Stimulated activated memory B cell treated with anti-CD40 and anti-IgM and Interleukin-4, amounts not matched to agents 10 μg/mL and 1 μg/mL and 100 μg/mL, for 72 hours (primary cell): Measurements from ENCODE around the gene FCHSD2.

Source experiments
- ATAC-seq: fragments of 150-1000 bp; cut with Tn5 transposase; 2 replicates; pipeline ENCODE4 v1.10.0; 2021
- H3K27ac Mint-ChIP-seq: one replicate; pipeline ENCODE4 v1.8.0; 2022; ENCODE audit warnings: mild to moderate bottlenecking, mixed read lengths
- H3K27me3 Mint-ChIP-seq: one replicate; pipeline ENCODE4 v1.8.0; 2022; ENCODE audit warnings: mixed read lengths
- H3K36me3 Mint-ChIP-seq: one replicate; pipeline ENCODE4 v1.8.0; 2022; ENCODE audit warnings: mixed read lengths
- H3K4me1 Mint-ChIP-seq: one replicate; pipeline ENCODE4 v1.8.0; 2022; ENCODE audit warnings: mixed read lengths
- H3K4me3 Mint-ChIP-seq: one replicate; pipeline ENCODE4 v1.8.0; 2022; ENCODE audit warnings: mild to moderate bottlenecking, moderate library complexity, mixed read lengths
- H3K9me3 Mint-ChIP-seq: one replicate; pipeline ENCODE4 v1.8.0; 2022; ENCODE audit warnings: mixed read lengths

The FCHSD2 gene

GRCh38 chr11:73142128-73142377 lies at the start of gene FCHSD2:
FCHSD2 (minus strand) TSS chr11:73142318; CDS start chr11:73141877, 441 bp downstream.
- H3K4me1 Mint-ChIP-seq, result peaks cover 64% of the 10 kb centered on the region
- no peak for ATAC-seq
- H3K9me3 Mint-ChIP-seq, result no peaks in the 10 kb centered on the region
- H3K4me3 Mint-ChIP-seq, result peak within 1 kb of the TSS; percentile 100
- H3K36me3 Mint-ChIP-seq, result peaks cover 15% of the 10 kb centered on the region
- H3K27ac Mint-ChIP-seq, result peak within 1 kb of the TSS; percentile 95
- H3K27me3 Mint-ChIP-seq, result no peaks in the 10 kb centered on the region

- H3K4me1 Mint-ChIP-seq, result peaks cover 50% of the 10 kb centered on the region
- peak overlapping the region; percentile 83 for H3K27ac Mint-ChIP-seq
- no peak overlapping the region for H3K4me3 Mint-ChIP-seq
- H3K9me3 Mint-ChIP-seq, result no peaks in the 10 kb centered on the region
- no peaks in the 10 kb centered on the region for H3K27me3 Mint-ChIP-seq
- ATAC-seq, result no peak
- no peaks in the 10 kb centered on the region for H3K36me3 Mint-ChIP-seq
Observed at GRCh38 chr11:73191151-73191550, 49.0 kb upstream of the FCHSD2 start.

- peaks cover 55% of the 10 kb centered on the region for H3K4me1 Mint-ChIP-seq
Observed at GRCh38 chr11:73190557-73190885, 48.4 kb upstream of the FCHSD2 start.

GRCh38 chr11:73189723-73190556 lies 47.8 kb upstream of the FCHSD2 start:
- peak overlapping the region; percentile 52 for H3K4me3 Mint-ChIP-seq
- no peaks in the 10 kb centered on the region for H3K36me3 Mint-ChIP-seq
- no peaks in the 10 kb centered on the region for H3K27me3 Mint-ChIP-seq

More at GRCh38 chr11:73190557-73190885, 48.4 kb upstream of the FCHSD2 start:
- no peak for ATAC-seq
- Mint-ChIP-seq H3K36me3 (no peaks in the 10 kb centered on the region), H3K4me3 (no peak overlapping the region), H3K27me3 (no peaks in the 10 kb centered on the region), H3K9me3 (no peaks in the 10 kb centered on the region), H3K27ac (peak overlapping the region; percentile 83)

GRCh38 chr11:73189315-73189714 lies 47.2 kb upstream of the FCHSD2 start:
- H3K36me3 Mint-ChIP-seq, result no peaks in the 10 kb centered on the region
- ATAC-seq, result peak; percentile 96
- H3K27ac Mint-ChIP-seq, result peak overlapping the region; percentile 83
- peaks cover 63% of the 10 kb centered on the region for H3K4me1 Mint-ChIP-seq
- H3K27me3 Mint-ChIP-seq, result no peaks in the 10 kb centered on the region
- peak overlapping the region; percentile 52 for H3K4me3 Mint-ChIP-seq
- H3K9me3 Mint-ChIP-seq, result no peaks in the 10 kb centered on the region

More at GRCh38 chr11:73189723-73190556, 47.8 kb upstream of the FCHSD2 start:
- peak overlapping the region; percentile 83 for H3K27ac Mint-ChIP-seq
- no peaks in the 10 kb centered on the region for H3K9me3 Mint-ChIP-seq
- peak; percentile 21 for ATAC-seq
- H3K4me1 Mint-ChIP-seq, result peaks cover 61% of the 10 kb centered on the region

GRCh38 chr11:73188301-73188700 lies 46.2 kb upstream of the FCHSD2 start:
- Mint-ChIP-seq H3K4me3 (no peak overlapping the region), H3K36me3 (no peaks in the 10 kb centered on the region), H3K27ac (peak overlapping the region; percentile 83), H3K4me1 (peaks cover 55% of the 10 kb centered on the region), H3K27me3 (no peaks in the 10 kb centered on the region), H3K9me3 (no peaks in the 10 kb centered on the region)
- no peak for ATAC-seq

DNA sequence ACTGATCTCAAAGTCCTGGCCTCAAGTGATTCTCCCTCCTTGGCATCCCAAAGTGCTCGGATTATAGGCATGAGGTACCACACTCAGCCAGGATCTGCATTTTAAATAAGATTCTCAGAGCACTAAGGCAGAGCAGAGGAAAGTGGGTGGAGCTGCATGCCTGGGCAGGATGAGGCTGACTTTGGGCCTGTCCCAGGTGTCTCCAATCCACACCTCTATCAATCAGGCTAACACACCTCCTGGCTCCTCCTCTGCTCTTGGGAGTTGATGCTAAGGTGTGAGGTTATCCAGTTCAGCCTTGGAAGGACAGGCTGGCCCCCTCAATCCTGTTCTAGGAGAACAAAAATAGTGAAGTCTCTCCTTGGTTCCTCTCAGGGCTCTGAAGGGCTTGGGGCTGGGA lies 45.7 kb upstream of the FCHSD2 start:
- H3K27me3 Mint-ChIP-seq, result no peaks in the 10 kb centered on the region
- peaks cover 53% of the 10 kb centered on the region for H3K4me1 Mint-ChIP-seq
- H3K36me3 Mint-ChIP-seq, result no peaks in the 10 kb centered on the region
- H3K27ac Mint-ChIP-seq, result peak overlapping the region; percentile 83
- no peak overlapping the region for H3K4me3 Mint-ChIP-seq
- ATAC-seq, result no peak
- no peaks in the 10 kb centered on the region for H3K9me3 Mint-ChIP-seq

DNA sequence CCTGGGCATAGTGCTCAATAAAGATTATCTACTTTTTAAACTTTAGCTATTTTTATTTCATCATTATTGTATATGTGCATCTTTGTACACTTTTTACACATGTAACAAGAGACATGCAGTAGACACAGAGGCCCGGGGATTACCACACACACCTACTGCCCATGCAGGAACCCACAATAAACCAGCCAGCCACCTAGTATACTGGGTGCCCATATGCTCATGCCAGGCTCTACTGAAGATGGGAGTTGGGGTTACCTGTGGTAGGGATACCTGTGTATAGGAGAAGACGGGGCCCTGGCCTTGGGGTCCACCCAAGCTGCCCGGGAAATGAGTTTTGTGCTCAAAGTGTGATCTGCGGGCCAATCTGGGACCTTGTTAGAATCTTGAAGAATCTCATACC lies 44.8 kb upstream of the FCHSD2 start:
- Mint-ChIP-seq H3K27ac (no peak overlapping the region), H3K9me3 (no peaks in the 10 kb centered on the region), H3K4me1 (peaks cover 53% of the 10 kb centered on the region), H3K4me3 (no peak overlapping the region), H3K36me3 (no peaks in the 10 kb centered on the region), H3K27me3 (no peaks in the 10 kb centered on the region)
- no peak for ATAC-seq

GRCh38 chr11:73186294-73186850 lies 44.3 kb upstream of the FCHSD2 start:
- Mint-ChIP-seq H3K27ac (peak overlapping the region; percentile 57), H3K9me3 (no peaks in the 10 kb centered on the region)
- no peak for ATAC-seq

GRCh38 chr11:73185680-73186293 lies 43.7 kb upstream of the FCHSD2 start:
- no peak for ATAC-seq
- Mint-ChIP-seq H3K36me3 (no peaks in the 10 kb centered on the region), H3K27ac (peak overlapping the region; percentile 57), H3K4me3 (no peak overlapping the region), H3K4me1 (peaks cover 46% of the 10 kb centered on the region), H3K27me3 (no peaks in the 10 kb centered on the region), H3K9me3 (no peaks in the 10 kb centered on the region)

More at GRCh38 chr11:73186294-73186850, 44.3 kb upstream of the FCHSD2 start:
- no peaks in the 10 kb centered on the region for H3K36me3 Mint-ChIP-seq
- no peaks in the 10 kb centered on the region for H3K27me3 Mint-ChIP-seq
- H3K4me1 Mint-ChIP-seq, result peaks cover 52% of the 10 kb centered on the region
- H3K4me3 Mint-ChIP-seq, result no peak overlapping the region

- peak; percentile 53 for ATAC-seq
- H3K36me3 Mint-ChIP-seq, result no peaks in the 10 kb centered on the region
- H3K4me3 Mint-ChIP-seq, result peak overlapping the region; percentile 61
- peaks cover 39% of the 10 kb centered on the region for H3K4me1 Mint-ChIP-seq
- no peaks in the 10 kb centered on the region for H3K27me3 Mint-ChIP-seq
- no peaks in the 10 kb centered on the region for H3K9me3 Mint-ChIP-seq
- H3K27ac Mint-ChIP-seq, result peak overlapping the region; percentile 43
Observed at GRCh38 chr11:73184953-73185671, 43.0 kb upstream of the FCHSD2 start.

DNA sequence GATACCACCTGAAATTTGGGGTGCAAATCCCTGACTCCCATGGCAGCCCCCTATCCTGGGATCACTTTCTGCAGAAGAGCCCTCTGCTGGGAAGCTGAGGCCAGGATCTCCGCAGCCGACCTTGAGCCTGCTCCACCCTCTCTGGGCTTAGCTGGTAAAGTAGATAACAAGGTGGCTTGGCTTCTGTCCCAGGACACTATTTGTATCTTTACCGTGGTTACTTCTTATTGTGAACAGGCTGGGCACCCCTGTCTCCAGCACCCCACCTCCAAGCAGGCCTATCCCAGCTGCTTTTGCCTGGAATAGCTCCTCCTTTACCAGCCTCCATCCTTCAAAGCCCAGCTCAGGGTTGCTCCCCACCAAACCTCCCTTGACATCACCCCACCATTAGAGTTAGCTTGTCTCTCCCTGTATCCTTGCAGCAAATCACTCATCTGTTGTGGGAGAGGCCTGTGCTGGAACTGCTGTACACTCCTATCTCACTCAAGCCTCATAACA lies 40.8 kb upstream of the FCHSD2 start:
- Mint-ChIP-seq H3K27ac (no peak overlapping the region), H3K27me3 (no peaks in the 10 kb centered on the region), H3K36me3 (no peaks in the 10 kb centered on the region), H3K9me3 (no peaks in the 10 kb centered on the region), H3K4me1 (peaks cover 24% of the 10 kb centered on the region), H3K4me3 (no peak overlapping the region)
- ATAC-seq, result no peak

DNA sequence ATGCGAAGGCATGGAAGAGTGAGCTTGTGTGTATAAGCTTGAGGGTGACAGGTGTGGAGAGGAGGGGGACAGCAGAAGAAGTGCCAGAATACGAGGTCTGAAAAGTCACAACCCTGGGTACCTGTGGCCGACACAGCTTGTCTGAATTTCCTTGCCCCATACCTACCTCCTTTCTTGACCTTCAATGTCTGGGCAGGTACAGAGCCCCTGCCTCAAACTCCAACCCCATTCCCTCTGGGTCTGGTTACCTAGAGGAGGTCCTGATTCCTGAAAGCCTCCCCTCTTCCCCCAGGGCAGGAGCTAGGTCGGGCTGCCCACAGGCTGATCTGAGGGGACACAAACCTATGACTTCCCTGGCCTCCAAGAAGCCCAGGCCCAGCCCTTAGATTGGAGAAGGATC lies 36.6 kb upstream of the FCHSD2 start:
- Mint-ChIP-seq H3K27ac (peak overlapping the region; percentile 88), H3K4me1 (peaks cover 40% of the 10 kb centered on the region), H3K9me3 (no peaks in the 10 kb centered on the region)

GRCh38 chr11:73177778-73178539 lies 35.8 kb upstream of the FCHSD2 start:
- ATAC-seq, result peak; percentile 98
- Mint-ChIP-seq H3K4me3 (no peak overlapping the region), H3K9me3 (no peaks in the 10 kb centered on the region), H3K4me1 (peaks cover 44% of the 10 kb centered on the region), H3K36me3 (no peaks in the 10 kb centered on the region), H3K27ac (peak overlapping the region; percentile 88), H3K27me3 (no peaks in the 10 kb centered on the region)

More for the DNA sequence above, 36.6 kb upstream of the FCHSD2 start:
- ATAC-seq, result no peak
- H3K36me3 Mint-ChIP-seq, result no peaks in the 10 kb centered on the region
- no peak overlapping the region for H3K4me3 Mint-ChIP-seq
- no peaks in the 10 kb centered on the region for H3K27me3 Mint-ChIP-seq

DNA sequence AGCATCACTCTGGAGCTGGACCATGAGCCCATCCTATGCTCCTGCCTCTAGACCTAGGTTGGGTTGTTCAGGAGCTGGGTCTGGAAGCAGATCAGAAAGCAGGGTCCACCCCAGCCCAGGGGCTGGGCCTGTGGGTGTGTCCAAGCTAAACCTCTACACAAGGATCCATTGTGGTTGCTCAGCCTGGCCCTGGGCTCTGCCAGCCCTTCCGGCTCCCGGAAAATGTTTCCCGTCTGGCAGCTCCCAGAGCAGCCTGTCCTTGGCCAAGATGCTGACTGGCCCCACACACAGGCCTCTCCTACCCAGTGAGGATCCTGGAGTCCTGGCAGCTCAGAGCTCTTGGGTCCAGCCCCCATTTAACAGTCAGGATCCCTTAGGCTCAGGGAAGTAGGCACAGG lies 35.3 kb upstream of the FCHSD2 start:
- H3K27me3 Mint-ChIP-seq, result no peaks in the 10 kb centered on the region
- peak overlapping the region; percentile 88 for H3K27ac Mint-ChIP-seq
- no peaks in the 10 kb centered on the region for H3K36me3 Mint-ChIP-seq
- no peak overlapping the region for H3K4me3 Mint-ChIP-seq
- no peak for ATAC-seq
- peaks cover 49% of the 10 kb centered on the region for H3K4me1 Mint-ChIP-seq
- no peaks in the 10 kb centered on the region for H3K9me3 Mint-ChIP-seq
